Measurements from ENCODE around the gene DLX1. TPM values are rescaled to one million over a fixed set of nuclear protein-coding genes. Genes with fewer than 3 reads are reported as not detected.

DLX1 gene
- total and polyA plus RNA-seq, 2 experiments from 2014 or later: not detected

- TF ChIP-seq REST (IDR thresholded peaks at IDR 0.05; ENCODE audit: unreplicated experiment): no peak
Measured at GRCh38 chr2:172120118-172120517, 34.8 kb downstream of the DLX1 start (continued).

- no peaks in the 10 kb centered on the region for H3K36me3 ChIP-seq (ENCODE audit: insufficient read depth)
- no peak overlapping the region for H3K27ac Mint-ChIP-seq
- no peaks in the 10 kb centered on the region; the same call in 1 of the 3 replicates for H3K36me3 Mint-ChIP-seq (ENCODE audit: low read depth)
- H3K4me2 ChIP-seq: no peak overlapping the region
- no peak overlapping the region for H3K4me3 ChIP-seq
- peaks cover 25% of the 10 kb centered on the region for H3K27me3 Mint-ChIP-seq (ENCODE audit: insufficient read depth, low read depth, poor library complexity)
- H3K4me1 ChIP-seq (ENCODE audit: insufficient read depth): peaks cover 19% of the 10 kb centered on the region
- H3K27ac ChIP-seq (ENCODE audit: low read depth): no peak overlapping the region
- no peaks in the 10 kb centered on the region for H3K79me2 ChIP-seq (replicated peaks; ENCODE audit: insufficient read depth)
- H3K9me2 ChIP-seq (ENCODE audit: insufficient read depth): no peaks in the 10 kb centered on the region
- H3K4me3 Mint-ChIP-seq: no peak overlapping the region
- H2AFZ ChIP-seq: no peak overlapping the region
- H3K4me1 Mint-ChIP-seq: peaks cover 19% of the 10 kb centered on the region
- DNase-seq (ENCODE audit: low spot score) (no peak), ATAC-seq (no peak)
- no peaks in the 10 kb centered on the region for H3F3A ChIP-seq (replicated peaks; ENCODE audit: low read depth)
- peaks cover 14% of the 10 kb centered on the region for H3K9me3 Mint-ChIP-seq
- no peaks in the 10 kb centered on the region for H4K20me1 ChIP-seq (replicated peaks; ENCODE audit: insufficient read depth)
- H3K27me3 ChIP-seq (ENCODE audit: insufficient read depth): peaks cover 39% of the 10 kb centered on the region
- no peak for TF ChIP-seq CTCF (conservative IDR thresholded peaks at IDR 0.05; ENCODE audit: low read depth in 2 of 2)
- no peak for TF ChIP-seq JUNB (IDR thresholded peaks at IDR 0.05; ENCODE audit: unreplicated experiment)
- no peak for TF ChIP-seq NANOG (IDR thresholded peaks at IDR 0.05; ENCODE audit: borderline replicate concordance)
- no peak for TF ChIP-seq ZNF462 (CRISPR knock-in tag; IDR thresholded peaks at IDR 0.05)
- TF ChIP-seq ZNF331 (CRISPR knock-in tag; IDR thresholded peaks at IDR 0.05; ENCODE audit: low read depth): no peak
- TF ChIP-seq CREB1 (CRISPR knock-in tag; IDR thresholded peaks at IDR 0.05; ENCODE audit: low read depth): no peak
Measured at GRCh38 chr2:172128484-172128883, 43.2 kb downstream of the DLX1 start.

Measured in GM23338 (cell line).